ENCODE results near the gene RTCA. TPM values are rescaled to one million over a fixed set of nuclear protein-coding genes. Genes with fewer than 3 reads are reported as not detected.

Gene RTCA
- total RNA-seq, 1 donor from 2014 or later = 64.0 TPM

DNA sequence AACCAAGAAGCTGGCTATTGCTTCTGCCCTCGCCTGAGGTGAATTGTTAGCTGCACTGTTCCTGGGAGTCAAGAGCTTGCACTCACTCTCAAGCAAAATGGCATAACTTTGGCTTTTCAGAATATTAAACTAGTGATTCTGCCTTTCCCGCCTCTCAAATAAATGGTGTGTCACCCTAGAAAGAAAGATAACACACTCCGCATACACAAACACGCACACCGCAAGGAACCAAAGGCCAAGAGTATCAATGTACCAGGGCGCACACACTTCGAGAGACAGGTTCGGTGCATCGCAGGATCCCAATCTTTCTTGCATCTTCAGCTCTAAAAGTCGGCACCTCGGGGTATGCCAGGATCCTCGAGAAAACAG, 470 bp upstream of the RTCA start:
- TF ChIP-seq, protein P1, sequence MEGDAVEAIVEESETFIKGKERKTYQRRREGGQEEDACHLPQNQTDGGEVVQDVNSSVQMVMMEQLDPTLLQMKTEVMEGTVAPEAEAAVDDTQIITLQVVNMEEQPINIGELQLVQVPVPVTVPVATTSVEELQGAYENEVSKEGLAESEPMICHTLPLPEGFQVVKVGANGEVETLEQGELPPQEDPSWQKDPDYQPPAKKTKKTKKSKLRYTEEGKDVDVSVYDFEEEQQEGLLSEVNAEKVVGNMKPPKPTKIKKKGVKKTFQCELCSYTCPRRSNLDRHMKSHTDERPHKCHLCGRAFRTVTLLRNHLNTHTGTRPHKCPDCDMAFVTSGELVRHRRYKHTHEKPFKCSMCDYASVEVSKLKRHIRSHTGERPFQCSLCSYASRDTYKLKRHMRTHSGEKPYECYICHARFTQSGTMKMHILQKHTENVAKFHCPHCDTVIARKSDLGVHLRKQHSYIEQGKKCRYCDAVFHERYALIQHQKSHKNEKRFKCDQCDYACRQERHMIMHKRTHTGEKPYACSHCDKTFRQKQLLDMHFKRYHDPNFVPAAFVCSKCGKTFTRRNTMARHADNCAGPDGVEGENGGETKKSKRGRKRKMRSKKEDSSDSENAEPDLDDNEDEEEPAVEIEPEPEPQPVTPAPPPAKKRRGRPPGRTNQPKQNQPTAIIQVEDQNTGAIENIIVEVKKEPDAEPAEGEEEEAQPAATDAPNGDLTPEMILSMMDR (IDR thresholded peaks at IDR 0.05; ENCODE audit: insufficient read depth, low read length, severe bottlenecking) = no peak
- Histone ChIP-seq H3K4me3 (ENCODE audit: low read depth, low read length) (peak overlapping the region; percentile 98), H3K36me3 (ENCODE audit: control insufficient read depth, insufficient read depth, low read length) (peaks cover 4% of the 10 kb centered on the region), H3K27me3 (ENCODE audit: control insufficient read depth, insufficient read depth, low read length) (no peaks in the 10 kb centered on the region)
- no peak for DNase-seq (ENCODE audit: low read depth)
- FAIRE-seq = no peak

DNA sequence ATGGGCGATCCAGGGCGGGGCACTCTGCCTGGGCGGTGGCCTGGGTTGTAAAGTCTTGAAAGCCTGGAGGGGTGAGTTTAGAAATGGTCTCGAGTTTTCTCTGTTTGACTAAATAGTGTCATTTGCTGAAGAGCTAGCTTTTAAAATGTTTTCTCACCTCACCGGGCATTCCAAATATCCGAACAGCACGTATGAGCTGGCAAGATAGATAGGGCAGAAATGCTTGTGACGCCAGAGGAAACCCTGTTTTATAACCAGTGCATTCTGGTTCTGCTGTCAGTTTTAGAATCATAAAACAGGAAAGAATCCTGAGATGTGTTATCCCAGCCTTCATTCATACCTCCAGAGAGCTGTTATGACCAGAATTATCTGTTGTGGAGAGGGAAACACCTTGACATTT, 725 bp downstream of the RTCA start:
- TF ChIP-seq, protein P1 (IDR thresholded peaks at IDR 0.05; ENCODE audit: insufficient read depth, low read length, severe bottlenecking) = no peak
- no peaks in the 10 kb centered on the region for H3K27me3 ChIP-seq (ENCODE audit: control insufficient read depth, insufficient read depth, low read length)
- FAIRE-seq = no peak
- peak overlapping the region; percentile 98 for H3K4me3 ChIP-seq (ENCODE audit: low read depth, low read length)
- peaks cover 8% of the 10 kb centered on the region for H3K36me3 ChIP-seq (ENCODE audit: control insufficient read depth, insufficient read depth, low read length)
- DNase-seq (ENCODE audit: low read depth) = no peak

DNA sequence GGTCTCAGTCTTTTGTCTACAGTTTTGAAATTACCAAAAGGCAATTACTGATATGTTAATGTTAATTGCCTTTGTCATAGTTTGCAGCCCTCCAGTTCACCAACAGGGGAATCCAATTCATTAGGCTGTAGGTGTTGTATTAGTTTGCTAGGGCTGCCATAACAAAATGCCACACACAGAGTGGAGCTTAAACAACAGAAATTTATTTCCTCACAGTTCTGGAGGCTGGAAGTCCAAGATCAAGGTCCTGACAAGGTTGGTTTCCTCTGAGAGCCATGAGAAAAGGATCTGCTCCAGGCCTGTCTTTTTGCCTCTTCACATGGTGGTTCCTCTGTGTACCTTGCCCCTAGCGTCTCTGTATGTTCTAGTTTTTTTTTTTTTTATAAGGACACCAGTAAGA, 1.3 kb downstream of the RTCA start:
- TF ChIP-seq, protein P1 (IDR thresholded peaks at IDR 0.05; ENCODE audit: insufficient read depth, low read length, severe bottlenecking) = no peak
- H3K36me3 ChIP-seq (ENCODE audit: control insufficient read depth, insufficient read depth, low read length) = peaks cover 10% of the 10 kb centered on the region

GRCh38 chr1:100268202-100268601, 2.2 kb downstream of the RTCA start:
- no peaks in the 10 kb centered on the region for H3K27me3 ChIP-seq (ENCODE audit: control insufficient read depth, insufficient read depth, low read length)
- peaks cover 10% of the 10 kb centered on the region for H3K36me3 ChIP-seq (ENCODE audit: control insufficient read depth, insufficient read depth, low read length)
- no peak for FAIRE-seq
- no peak overlapping the region for H3K4me3 ChIP-seq (ENCODE audit: low read depth, low read length)
- TF ChIP-seq, protein P1 (IDR thresholded peaks at IDR 0.05; ENCODE audit: insufficient read depth, low read length, severe bottlenecking) = no peak
- no peak for DNase-seq (ENCODE audit: low read depth)

More for the DNA sequence above, 1.3 kb downstream of the RTCA start:
- Histone ChIP-seq H3K4me3 (ENCODE audit: low read depth, low read length) (peak overlapping the region; percentile 98), H3K27me3 (ENCODE audit: control insufficient read depth, insufficient read depth, low read length) (no peaks in the 10 kb centered on the region)
- DNase-seq (ENCODE audit: low read depth) (no peak), FAIRE-seq (no peak)

DNA sequence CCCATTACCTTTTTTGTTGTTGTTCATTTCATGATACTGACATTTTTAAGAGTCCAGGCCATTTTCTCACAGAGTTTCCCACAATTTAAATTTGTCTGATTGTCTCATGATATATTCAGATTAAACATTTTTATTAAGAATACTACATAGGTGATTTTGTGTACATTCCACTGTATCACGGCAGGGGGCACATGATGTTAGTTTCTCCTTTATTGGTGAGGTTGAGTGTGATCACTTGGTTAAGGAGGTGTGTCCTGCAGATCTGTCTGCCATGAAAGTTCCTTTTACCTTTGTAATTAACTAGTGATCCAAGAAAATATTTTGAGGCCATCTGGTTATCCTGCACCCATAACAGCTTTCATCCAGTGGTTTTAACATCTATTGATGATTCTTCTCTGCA, 11.8 kb downstream of the RTCA start:
- TF ChIP-seq, protein P1 (IDR thresholded peaks at IDR 0.05; ENCODE audit: insufficient read depth, low read length, severe bottlenecking) = no peak
- DNase-seq (ENCODE audit: low read depth) = no peak
- no peak for FAIRE-seq
- H3K4me3 ChIP-seq (ENCODE audit: low read depth, low read length) = no peak overlapping the region
- no peaks in the 10 kb centered on the region for H3K27me3 ChIP-seq (ENCODE audit: control insufficient read depth, insufficient read depth, low read length)
- peaks cover 13% of the 10 kb centered on the region for H3K36me3 ChIP-seq (ENCODE audit: control insufficient read depth, insufficient read depth, low read length)

GRCh38 chr1:100279358-100279923, 13.4 kb downstream of the RTCA start:
- DNase-seq (ENCODE audit: low read depth) (no peak), FAIRE-seq (no peak)
- H3K4me3 ChIP-seq (ENCODE audit: low read depth, low read length) = no peak overlapping the region
- peaks cover 7% of the 10 kb centered on the region for H3K36me3 ChIP-seq (ENCODE audit: control insufficient read depth, insufficient read depth, low read length)
- no peaks in the 10 kb centered on the region for H3K27me3 ChIP-seq (ENCODE audit: control insufficient read depth, insufficient read depth, low read length)
- TF ChIP-seq, protein P1 (IDR thresholded peaks at IDR 0.05; ENCODE audit: insufficient read depth, low read length, severe bottlenecking) = no peak

Data from bronchial epithelial cell (primary cell).